ENCODE data around the gene SLC13A4. TPM values are rescaled to one million over a fixed set of nuclear protein-coding genes. Genes with fewer than 3 reads are reported as not detected.

The SLC13A4 gene
- total RNA-seq, 3 donors from 2014 or later: 0.29 to 0.32 TPM; not detected in 1

DNA sequence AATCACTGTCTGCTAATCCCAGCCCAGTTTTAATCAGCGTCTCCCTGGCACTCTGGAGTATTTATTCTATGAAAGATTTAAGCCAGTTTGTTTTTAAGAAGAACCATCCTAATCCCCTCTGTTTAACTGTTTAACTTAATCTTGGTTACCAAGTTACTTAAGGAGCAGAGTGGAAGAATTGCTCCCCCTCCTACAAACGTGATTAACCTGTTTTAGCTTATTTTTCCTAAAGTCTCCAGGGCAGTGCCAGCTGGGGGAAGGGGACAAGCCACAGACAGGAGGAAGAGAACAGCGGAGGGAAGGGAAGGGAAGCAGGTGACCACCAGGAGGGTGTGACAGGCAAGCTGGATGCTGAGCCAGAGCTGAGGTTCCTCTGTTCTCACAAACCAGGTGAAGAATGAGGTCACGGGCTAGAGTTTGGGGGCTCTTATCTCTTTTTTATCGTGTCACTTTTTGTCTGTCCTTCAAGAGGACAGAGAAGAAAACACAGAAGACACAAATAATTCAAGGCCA lies 1.7 kb downstream of the SLC13A4 start:
- no peak for TF ChIP-seq POLR2A (IDR thresholded peaks at IDR 0.05)
- Histone ChIP-seq H3K27me3 (no peaks in the 10 kb centered on the region), H3K27ac (no peak overlapping the region), H3K9me3 (no peaks in the 10 kb centered on the region), H3K4me1 (peaks cover 0 to 3% of the 10 kb centered on the region in 2 donors), H3K36me3 (no peaks in the 10 kb centered on the region), H3K4me3 (no peak overlapping the region)
- no peak for DNase-seq (ENCODE audit: low spot score in 2 of 2)
- intact Hi-C loops (cut with DNase I; ENCODE audit: low total_unique reads): no loop called here

DNA sequence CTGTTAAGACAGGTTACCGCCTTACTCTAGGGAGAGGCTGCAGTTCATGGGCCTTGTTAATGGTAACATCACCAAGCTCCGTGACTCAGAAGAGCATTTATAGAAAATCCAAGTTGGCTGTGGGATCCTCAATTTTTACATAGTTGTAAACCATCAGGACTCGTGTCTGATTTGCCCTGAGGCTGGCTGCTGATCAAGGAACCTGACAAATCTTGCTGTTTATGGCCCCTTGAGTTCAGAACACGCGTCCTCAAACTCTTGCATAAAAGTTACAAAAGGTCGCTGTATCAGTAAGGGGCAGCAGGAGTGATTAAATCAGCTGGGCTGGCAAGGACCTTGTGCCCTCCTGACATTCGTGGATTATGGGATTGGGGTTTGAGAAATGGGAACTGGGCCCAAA lies 4.6 kb downstream of the SLC13A4 start:
- Histone ChIP-seq H3K4me3 (no peak overlapping the region), H3K36me3 (no peaks in the 10 kb centered on the region), H3K4me1 (no peaks in the 10 kb centered on the region), H3K9me3 (no peaks in the 10 kb centered on the region), H3K27ac (no peak overlapping the region), H3K27me3 (no peaks in the 10 kb centered on the region)
- intact Hi-C loops (cut with DNase I; ENCODE audit: low total_unique reads): no loop called here
- TF ChIP-seq POLR2AphosphoS5 (IDR thresholded peaks at IDR 0.05): no peak
- TF ChIP-seq, protein P1, sequence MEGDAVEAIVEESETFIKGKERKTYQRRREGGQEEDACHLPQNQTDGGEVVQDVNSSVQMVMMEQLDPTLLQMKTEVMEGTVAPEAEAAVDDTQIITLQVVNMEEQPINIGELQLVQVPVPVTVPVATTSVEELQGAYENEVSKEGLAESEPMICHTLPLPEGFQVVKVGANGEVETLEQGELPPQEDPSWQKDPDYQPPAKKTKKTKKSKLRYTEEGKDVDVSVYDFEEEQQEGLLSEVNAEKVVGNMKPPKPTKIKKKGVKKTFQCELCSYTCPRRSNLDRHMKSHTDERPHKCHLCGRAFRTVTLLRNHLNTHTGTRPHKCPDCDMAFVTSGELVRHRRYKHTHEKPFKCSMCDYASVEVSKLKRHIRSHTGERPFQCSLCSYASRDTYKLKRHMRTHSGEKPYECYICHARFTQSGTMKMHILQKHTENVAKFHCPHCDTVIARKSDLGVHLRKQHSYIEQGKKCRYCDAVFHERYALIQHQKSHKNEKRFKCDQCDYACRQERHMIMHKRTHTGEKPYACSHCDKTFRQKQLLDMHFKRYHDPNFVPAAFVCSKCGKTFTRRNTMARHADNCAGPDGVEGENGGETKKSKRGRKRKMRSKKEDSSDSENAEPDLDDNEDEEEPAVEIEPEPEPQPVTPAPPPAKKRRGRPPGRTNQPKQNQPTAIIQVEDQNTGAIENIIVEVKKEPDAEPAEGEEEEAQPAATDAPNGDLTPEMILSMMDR (IDR thresholded peaks at IDR 0.05): no peak
- DNase-seq (ENCODE audit: low spot score in 2 of 2): no peak

DNA sequence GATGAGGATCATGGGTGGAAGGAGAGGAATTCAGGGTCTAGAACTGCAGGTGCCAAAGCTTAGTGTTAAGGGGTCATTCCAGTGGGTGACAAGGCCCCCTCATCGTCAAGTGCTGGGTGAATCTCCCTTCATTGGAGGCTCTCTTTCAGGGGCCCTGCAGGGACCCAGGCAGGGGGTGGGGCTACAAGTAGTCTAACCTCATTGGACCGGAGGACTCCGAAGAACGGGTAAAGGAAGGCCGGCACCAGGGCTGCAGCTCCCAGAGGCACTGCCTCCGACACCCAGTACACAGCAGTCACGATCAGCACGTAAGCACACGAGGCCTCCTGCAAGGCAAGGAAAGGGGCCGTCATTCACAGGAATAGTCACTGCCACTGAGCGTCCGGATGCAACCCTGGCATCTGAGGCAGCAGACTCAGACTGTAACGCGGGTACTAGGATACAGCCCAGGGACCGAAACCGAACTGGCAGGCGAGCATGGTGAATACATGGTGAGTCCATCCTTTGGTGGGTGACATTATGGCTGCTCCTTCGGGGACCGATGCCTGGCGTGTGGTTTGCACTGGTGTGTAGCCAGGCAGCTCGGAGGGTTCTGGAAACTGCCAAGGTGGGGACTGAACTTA lies 6.7 kb downstream of the SLC13A4 start:
- Histone ChIP-seq H3K27ac (no peak overlapping the region), H3K27me3 (no peaks in the 10 kb centered on the region), H3K9me3 (no peaks in the 10 kb centered on the region), H3K36me3 (no peaks in the 10 kb centered on the region), H3K4me3 (no peak overlapping the region), H3K4me1 (no peaks in the 10 kb centered on the region)
- intact Hi-C loops (cut with DNase I; ENCODE audit: low total_unique reads): no loop called here
- no peak for DNase-seq (ENCODE audit: low spot score in 2 of 2)
- TF ChIP-seq POLR2A (IDR thresholded peaks at IDR 0.05) (no peak), POLR2AphosphoS5 (IDR thresholded peaks at IDR 0.05) (no peak)
- TF ChIP-seq, protein P1 (IDR thresholded peaks at IDR 0.05): no peak

DNA sequence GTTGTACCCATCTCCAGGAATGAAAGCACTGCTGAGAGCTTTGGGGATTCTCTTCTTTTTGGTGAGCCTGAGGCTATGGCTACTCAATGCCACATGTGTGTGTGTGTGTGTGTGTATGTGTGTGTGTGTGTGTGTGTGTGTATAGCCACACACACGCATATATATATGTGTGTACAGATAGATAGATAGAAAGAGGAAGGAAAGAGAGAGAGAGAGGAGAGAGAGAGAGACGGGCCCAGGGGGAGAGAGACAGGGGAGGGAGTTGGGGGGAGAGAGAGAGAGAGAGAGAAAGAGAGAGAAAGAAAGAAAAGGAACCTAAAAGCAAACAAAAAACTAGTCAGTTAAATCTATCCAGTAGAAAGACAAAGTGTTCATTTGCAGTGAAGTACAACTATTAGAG lies 8.3 kb downstream of the SLC13A4 start:
- no peaks in the 10 kb centered on the region for H3K36me3 ChIP-seq
- H3K27me3 ChIP-seq: no peaks in the 10 kb centered on the region
- no peak for DNase-seq (ENCODE audit: low spot score in 2 of 2)
- intact Hi-C loops (cut with DNase I; ENCODE audit: low total_unique reads): no loop called here
- no peak for TF ChIP-seq POLR2A (IDR thresholded peaks at IDR 0.05)
- TF ChIP-seq, protein P1 (IDR thresholded peaks at IDR 0.05): no peak
- H3K9me3 ChIP-seq: no peaks in the 10 kb centered on the region
- H3K27ac ChIP-seq: no peak overlapping the region
- no peaks in the 10 kb centered on the region for H3K4me1 ChIP-seq
- H3K4me3 ChIP-seq: no peak overlapping the region

DNA sequence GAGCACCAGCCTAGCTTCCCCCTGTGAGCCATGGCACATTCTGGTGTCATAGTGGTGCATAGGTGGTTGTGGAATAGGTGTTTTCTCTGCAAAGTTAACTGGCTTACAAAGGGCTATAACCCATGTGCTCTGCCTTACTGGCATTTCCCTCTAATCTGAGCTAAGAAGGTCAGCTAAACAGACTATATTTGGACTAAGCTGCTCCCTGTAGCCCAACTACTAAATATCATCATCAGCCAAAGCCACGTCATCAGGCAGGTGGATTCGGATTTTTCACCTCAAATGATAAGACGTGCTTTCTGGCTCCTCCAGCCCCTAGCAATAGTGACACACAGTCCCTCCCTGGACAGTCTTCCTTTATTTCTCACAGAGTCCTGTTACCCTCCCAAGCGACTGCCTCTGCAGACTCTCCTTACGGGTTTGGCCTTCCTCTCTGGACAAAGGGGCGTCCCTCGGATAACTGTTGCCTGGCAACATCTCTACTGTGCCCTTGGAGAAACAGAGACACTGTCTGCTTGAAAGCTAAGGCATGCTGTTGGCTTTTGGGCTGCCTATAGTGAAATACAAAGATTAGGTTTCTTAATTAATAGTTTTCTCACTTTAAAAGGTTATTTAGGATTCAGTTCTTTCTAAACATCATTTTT lies 9.1 kb downstream of the SLC13A4 start:
- H3K27ac ChIP-seq: no peak overlapping the region
- H3K27me3 ChIP-seq: no peaks in the 10 kb centered on the region
- no peak overlapping the region for H3K4me3 ChIP-seq
- H3K36me3 ChIP-seq: no peaks in the 10 kb centered on the region
- no peaks in the 10 kb centered on the region for H3K9me3 ChIP-seq
- no peaks in the 10 kb centered on the region for H3K4me1 ChIP-seq
- TF ChIP-seq POLR2AphosphoS5 (IDR thresholded peaks at IDR 0.05): no peak
- TF ChIP-seq, protein P1 (IDR thresholded peaks at IDR 0.05): no peak
- TF ChIP-seq POLR2A (IDR thresholded peaks at IDR 0.05): no peak
- intact Hi-C loops (cut with DNase I; ENCODE audit: low total_unique reads): no loop called here
- no peak for DNase-seq (ENCODE audit: low spot score in 2 of 2)

Data from breast epithelium (tissue), 4 donors.